Measurements from ENCODE around the gene CTNNA2.

DNA sequence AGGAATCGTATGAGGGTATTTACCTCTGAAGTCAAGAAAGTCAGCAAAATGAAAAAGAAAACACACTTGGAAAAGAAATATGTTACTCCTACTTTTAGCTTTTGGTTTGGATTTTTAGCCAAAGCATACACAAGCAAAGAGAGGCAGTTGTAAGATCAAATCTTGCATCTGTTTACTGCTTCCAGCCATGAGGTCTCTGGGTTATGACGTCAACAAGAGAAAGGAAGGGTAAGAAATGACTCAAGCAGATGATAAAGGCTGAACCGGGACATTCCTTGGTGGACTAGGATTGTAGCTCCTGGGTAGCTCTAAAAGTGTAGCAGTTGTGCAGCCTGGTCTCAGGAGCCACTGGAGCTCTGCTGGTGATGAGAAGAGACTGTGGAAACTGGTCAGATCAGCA is 16.8 kb downstream of the CTNNA2 start:
- TF ChIP-seq, protein P1, sequence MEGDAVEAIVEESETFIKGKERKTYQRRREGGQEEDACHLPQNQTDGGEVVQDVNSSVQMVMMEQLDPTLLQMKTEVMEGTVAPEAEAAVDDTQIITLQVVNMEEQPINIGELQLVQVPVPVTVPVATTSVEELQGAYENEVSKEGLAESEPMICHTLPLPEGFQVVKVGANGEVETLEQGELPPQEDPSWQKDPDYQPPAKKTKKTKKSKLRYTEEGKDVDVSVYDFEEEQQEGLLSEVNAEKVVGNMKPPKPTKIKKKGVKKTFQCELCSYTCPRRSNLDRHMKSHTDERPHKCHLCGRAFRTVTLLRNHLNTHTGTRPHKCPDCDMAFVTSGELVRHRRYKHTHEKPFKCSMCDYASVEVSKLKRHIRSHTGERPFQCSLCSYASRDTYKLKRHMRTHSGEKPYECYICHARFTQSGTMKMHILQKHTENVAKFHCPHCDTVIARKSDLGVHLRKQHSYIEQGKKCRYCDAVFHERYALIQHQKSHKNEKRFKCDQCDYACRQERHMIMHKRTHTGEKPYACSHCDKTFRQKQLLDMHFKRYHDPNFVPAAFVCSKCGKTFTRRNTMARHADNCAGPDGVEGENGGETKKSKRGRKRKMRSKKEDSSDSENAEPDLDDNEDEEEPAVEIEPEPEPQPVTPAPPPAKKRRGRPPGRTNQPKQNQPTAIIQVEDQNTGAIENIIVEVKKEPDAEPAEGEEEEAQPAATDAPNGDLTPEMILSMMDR (conservative IDR thresholded peaks at IDR 0.05 in 1 of 2, IDR thresholded peaks at IDR 0.05 in 1 of 2; ENCODE audit: extremely low read depth in 1 of 2, insufficient read depth in 1 of 2, low read depth in 1 of 2, low read length in 2 of 2): no peak
- TF ChIP-seq EZH2 (IDR thresholded peaks at IDR 0.05; ENCODE audit: borderline replicate concordance, low read length): no peak

All from mammary epithelial cell (primary cell).